Upper lobe of left lung (tissue), 6 donors: Measurements from ENCODE around the gene PIRT. TPM values are rescaled to one million over a fixed set of nuclear protein-coding genes. Genes with fewer than 3 reads are reported as not detected.

ENCODE experiments used
- ATAC-seq, 2 donors: fragments of 200-7000 bp; cut with Tn5 transposase; one replicate each; pipeline ENCODE4 v1.9.1; 2022; ENCODE audit warnings: mild to moderate bottlenecking in 2 of 2, moderate library complexity in 2 of 2; ENCODE audit not compliant: low FRiP score in 2 of 2
- DNase-seq, 2 donors: peaks; one replicate each; pipeline ENCODE4 v3.0.0-alpha.2; 2019 to 2020
- H3K27ac ChIP-seq, 4 donors: fragments of 200-600 bp; sonication (generic); one replicate each; pipeline ENCODE4 v1.5.1; 2016 to 2019
- H3K27me3 ChIP-seq, 4 donors: fragments of 200-600 bp; sonication (generic); one replicate each; pipeline ENCODE4 v1.5.1; 2017 to 2019
- H3K36me3 ChIP-seq, 4 donors: fragments of 200-600 bp; sonication (generic); one replicate each; pipeline ENCODE4 v1.5.1; 2016 to 2019
- H3K4me1 ChIP-seq, 4 donors: fragments of 200-600 bp; sonication (generic); one replicate each; pipeline ENCODE4 v1.5.1; 2018 to 2019
- H3K4me3 ChIP-seq, 4 donors: fragments of 200-600 bp; sonication (generic); one replicate each; pipeline ENCODE4 v1.5.1; 2017 to 2019; ENCODE audit warnings: mild to moderate bottlenecking in 2 of 4, moderate library complexity in 1 of 4
- H3K9me3 ChIP-seq, 4 donors: fragments of 200-600 bp; sonication (generic); one replicate each; pipeline ENCODE4 v1.5.1; 2018 to 2019
- CTCF ChIP-seq, 6 experiments: fragments of 450-650 bp in 4 of 6; fragments of 200-600 bp in 2 of 6; sonication (generic) in 2 of 6; IDR thresholded peaks; one replicate each; pipeline ENCODE4 v1.5.1; 2016 to 2019; ENCODE audit warnings: antibody characterized with exemption in 6 of 6
- EP300 ChIP-seq, 4 donors: sonication (generic); formaldehyde crosslinking; IDR thresholded peaks; one replicate each; pipeline ENCODE4 v1.5.1; 2017; ENCODE audit warnings: antibody characterized with exemption in 4 of 4, control low read depth in 2 of 4
- POLR2A ChIP-seq, 4 donors: fragments of 450-650 bp; IDR thresholded peaks; one replicate each; pipeline ENCODE4 v1.5.1; 2016 to 2017; ENCODE audit warnings: antibody characterized with exemption in 4 of 4, mild to moderate bottlenecking in 2 of 4
- POLR2AphosphoS5 ChIP-seq, 2 donors: sonication (generic); formaldehyde crosslinking; IDR thresholded peaks; one replicate each; pipeline ENCODE4 v1.5.1; 2017; ENCODE audit warnings: antibody characterized with exemption in 2 of 2
- WGBS, 2 donors: methylation state at CpG; one replicate each; pipeline ENCODE4 v1.1.5; 2017 to 2018; 5-methylcytosine and 5-hydroxymethylcytosine counted together
- total RNA-seq, 6 donors: library from RNA; depleted of rRNA in 4 of 6; stranded (reverse); fragments of >200 nt in 4 of 6; gene quantifications; one replicate each; pipeline versions ENCODE4 v1.1.0 to v1.2.1, GENCODE V29; 2016 to 2021
- donor health status: DM: no; HTN: no; CAD: no; lungs with moderate emphysema.
- donor health status: DM: no; HTN: yes; CAD: no; lungs with severe emphysema.

PIRT gene
- total RNA-seq, 6 donors from 2014 or later, result not detected

GRCh38 chr17:10779609-10780008, 58.3 kb downstream of the PIRT start:
- Histone ChIP-seq H3K4me1 (no peaks in the 10 kb centered on the region), H3K4me3 (no peak overlapping the region), H3K9me3 (peaks cover 0 to 3% (median 0%) of the 10 kb centered on the region in 4 donors), H3K27ac (no peak overlapping the region), H3K36me3 (no peaks in the 10 kb centered on the region), H3K27me3 (no peaks in the 10 kb centered on the region)
- ATAC-seq (no peak), DNase-seq (no peak)
- 63 to 75% methylated on average over 2 of the region's 2 CpGs for WGBS, 2 donors
- TF ChIP-seq EP300 (IDR thresholded peaks at IDR 0.05) (no peak), CTCF (IDR thresholded peaks at IDR 0.05) (no peak), POLR2A (IDR thresholded peaks at IDR 0.05) (no peak), POLR2AphosphoS5 (IDR thresholded peaks at IDR 0.05) (no peak)

GRCh38 chr17:10777890-10778289, 60.0 kb downstream of the PIRT start:
- Histone ChIP-seq H3K36me3 (no peaks in the 10 kb centered on the region), H3K27ac (no peak overlapping the region), H3K27me3 (no peaks in the 10 kb centered on the region), H3K9me3 (peaks cover 0 to 3% (median 0%) of the 10 kb centered on the region in 4 donors), H3K4me3 (no peak overlapping the region), H3K4me1 (no peaks in the 10 kb centered on the region)
- WGBS, 2 donors, result 74 to 79% methylated on average over 6 of the region's 6 CpGs
- no peak for ATAC-seq
- no peak for DNase-seq
- no peak for TF ChIP-seq CTCF (IDR thresholded peaks at IDR 0.05)
- TF ChIP-seq POLR2A (IDR thresholded peaks at IDR 0.05), result no peak
- no peak for TF ChIP-seq EP300 (IDR thresholded peaks at IDR 0.05)
- TF ChIP-seq POLR2AphosphoS5 (IDR thresholded peaks at IDR 0.05), result no peak

GRCh38 chr17:10777131-10777807, 60.6 kb downstream of the PIRT start:
- ATAC-seq (no peak), DNase-seq (no peak)
- no peaks in the 10 kb centered on the region for H3K27me3 ChIP-seq
- 88% methylated on average over 11 of the region's 11 CpGs for WGBS, 2 donors
- no peak for TF ChIP-seq EP300 (IDR thresholded peaks at IDR 0.05)
- TF ChIP-seq POLR2A (IDR thresholded peaks at IDR 0.05), result no peak
- TF ChIP-seq POLR2AphosphoS5 (IDR thresholded peaks at IDR 0.05), result no peak
- TF ChIP-seq CTCF (IDR thresholded peaks at IDR 0.05), result no peak
- no peak overlapping the region for H3K4me3 ChIP-seq
- H3K27ac ChIP-seq, result no peak overlapping the region
- peaks cover 0 to 5% (median 2%) of the 10 kb centered on the region in 4 donors for H3K9me3 ChIP-seq
- no peaks in the 10 kb centered on the region for H3K4me1 ChIP-seq
- no peaks in the 10 kb centered on the region for H3K36me3 ChIP-seq

- no peak overlapping the region for H3K27ac ChIP-seq
- peaks cover 0 to 8% (median 4%) of the 10 kb centered on the region in 4 donors for H3K9me3 ChIP-seq
- H3K36me3 ChIP-seq, result no peaks in the 10 kb centered on the region
- H3K4me1 ChIP-seq, result no peaks in the 10 kb centered on the region
- WGBS, 2 donors, result 59 to 65% methylated on average over 2 of the region's 2 CpGs
- DNase-seq (no peak), ATAC-seq (no peak)
- no peaks in the 10 kb centered on the region for H3K27me3 ChIP-seq
- H3K4me3 ChIP-seq, result no peak overlapping the region
- TF ChIP-seq POLR2AphosphoS5 (IDR thresholded peaks at IDR 0.05) (no peak), POLR2A (IDR thresholded peaks at IDR 0.05) (no peak), CTCF (IDR thresholded peaks at IDR 0.05) (no peak), EP300 (IDR thresholded peaks at IDR 0.05) (no peak)
Measured at GRCh38 chr17:10776381-10776780, 61.5 kb downstream of the PIRT start.
